HL-60 (cell line): Measurements from ENCODE around the gene PRDM16.

Experiments used
- DNase-seq, 2 experiments: peaks; one replicate each; pipeline ENCODE4 v3.0.0-alpha.2; 2010 to 2020; ENCODE audit warnings: low read depth in 1 of 2, low spot score in 1 of 2
- H3K27ac ChIP-seq: fragments of 250-450 bp; sonication (Bioruptor Pico); replicated peaks from 2 replicates; pipeline ENCODE4 v1.5.1; 2020; ENCODE audit warnings: mild to moderate bottlenecking, moderate library complexity
- H3K27me3 ChIP-seq: fragments of 250-450 bp; sonication (Bioruptor Pico); 2 replicates; pipeline ENCODE4 v1.5.1; 2021; ENCODE audit warnings: mild to moderate bottlenecking, moderate library complexity; ENCODE audit not compliant: insufficient read depth, poor library complexity, severe bottlenecking
- H3K4me3 ChIP-seq: replicated peaks from 2 replicates; pipeline ENCODE4 v1.5.1; 2011; ENCODE audit warnings: mild to moderate bottlenecking, control low read depth, low read length; ENCODE audit not compliant: insufficient read depth
- CTCF ChIP-seq: IDR thresholded peaks from one replicate; pipeline ENCODE4 v1.5.1; 2011; ENCODE audit warnings: low read length, control low read depth, inconsistent platforms; ENCODE audit not compliant: insufficient read depth
- GABPA ChIP-seq: IDR thresholded peaks from 2 replicates; pipeline ENCODE4 v1.6.1; 2012; ENCODE audit warnings: low read depth
- POLR2AphosphoS5 ChIP-seq: IDR thresholded peaks from 2 replicates; pipeline ENCODE4 v1.6.1; 2012; ENCODE audit warnings: low read depth
- REST ChIP-seq: IDR thresholded peaks from 2 replicates; pipeline ENCODE4 v1.6.1; 2012; ENCODE audit warnings: low read depth; ENCODE audit not compliant: insufficient replicate concordance
- SPI1 ChIP-seq: IDR thresholded peaks from 2 replicates; pipeline ENCODE4 v1.6.1; 2012; ENCODE audit warnings: low read depth, mild to moderate bottlenecking, borderline replicate concordance

PRDM16 gene

GRCh38 chr1:3363023-3363422 is 294.0 kb downstream of the PRDM16 start:
- no peak for TF ChIP-seq POLR2AphosphoS5
- TF ChIP-seq CTCF: no peak
- TF ChIP-seq SPI1: no peak
- TF ChIP-seq REST: no peak
- TF ChIP-seq GABPA: no peak
- Histone ChIP-seq H3K27me3 (peaks cover 12% of the 10 kb centered on the region), H3K4me3 (no peak overlapping the region), H3K27ac (no peak overlapping the region)
- DNase-seq: no peak

GRCh38 chr1:3363756-3364155 is 294.8 kb downstream of the PRDM16 start:
- Histone ChIP-seq H3K4me3 (no peak overlapping the region), H3K27ac (no peak overlapping the region), H3K27me3 (peaks cover 12% of the 10 kb centered on the region)
- TF ChIP-seq REST (no peak), POLR2AphosphoS5 (no peak), CTCF (no peak)
- no peak for DNase-seq

GRCh38 chr1:3364551-3364950 is 295.5 kb downstream of the PRDM16 start:
- DNase-seq: no peak
- TF ChIP-seq REST: no peak
- no peak for TF ChIP-seq SPI1
- TF ChIP-seq GABPA: no peak
- no peak for TF ChIP-seq CTCF
- no peak for TF ChIP-seq POLR2AphosphoS5
- no peak overlapping the region for H3K4me3 ChIP-seq
- no peak overlapping the region for H3K27ac ChIP-seq
- peaks cover 14% of the 10 kb centered on the region for H3K27me3 ChIP-seq
